Neural crest cell (in vitro differentiated cells): ENCODE data around the gene SS18L1. TPM values are rescaled to one million over a fixed set of nuclear protein-coding genes. Genes with fewer than 3 reads are reported as not detected.

Experiments used
- DNase-seq: peaks from one replicate; pipeline ENCODE4 v3.0.0; 2021; ENCODE audit warnings: low read depth, mixed read lengths, low spot score
- H3K27ac Mint-ChIP-seq: one replicate; pipeline ENCODE4 v1.8.0; 2021; ENCODE audit warnings: mild to moderate bottlenecking, mixed read lengths; ENCODE audit not compliant: unreplicated experiment
- H3K27me3 Mint-ChIP-seq: 2 replicates; pipeline ENCODE4 v1.8.0; 2021; ENCODE audit warnings: low read depth, mild to moderate bottlenecking, mixed read lengths
- H3K36me3 Mint-ChIP-seq: 2 replicates; pipeline ENCODE4 v1.8.0; 2021; ENCODE audit warnings: low read depth, mild to moderate bottlenecking, mixed read lengths
- H3K4me1 Mint-ChIP-seq: 2 replicates; pipeline ENCODE4 v1.8.0; 2021; ENCODE audit warnings: mixed read lengths
- H3K4me3 Mint-ChIP-seq: one replicate; pipeline ENCODE4 v1.8.0; 2021; ENCODE audit warnings: mild to moderate bottlenecking, mixed read lengths
- H3K9me3 Mint-ChIP-seq: 2 replicates; pipeline ENCODE4 v1.8.0; 2021; ENCODE audit warnings: mixed read lengths
- CTCF ChIP-seq: fragments of 200-600 bp; sonication (generic); conservative IDR thresholded peaks from 2 replicates; pipeline ENCODE4 v1.5.0; 2021; ENCODE audit warnings: antibody characterized with exemption, mild to moderate bottlenecking
- total RNA-seq: library from RNA; stranded (reverse); gene quantifications from 2 replicates; pipeline ENCODE4 v1.2.1, GENCODE V29; 2021

The SS18L1 gene
- total RNA-seq, 1 donor from 2014 or later = 30.0 TPM

- peaks cover 22% of the 10 kb centered on the region for H3K4me1 Mint-ChIP-seq
- H3K27me3 Mint-ChIP-seq = peaks cover 5% of the 10 kb centered on the region
- peaks cover 29% of the 10 kb centered on the region for H3K36me3 Mint-ChIP-seq
- H3K4me3 Mint-ChIP-seq = peak overlapping the region; percentile 82
- H3K9me3 Mint-ChIP-seq = no peaks in the 10 kb centered on the region
- DNase-seq = no peak
- peak overlapping the region; percentile 64 for H3K27ac Mint-ChIP-seq
- TF ChIP-seq CTCF = no peak
These were observed 5.9 kb upstream of the SS18L1 start for GRCh38 chr20:62137478-62138203.

GRCh38 chr20:62138204-62138543 lies 5.4 kb upstream of the SS18L1 start:
- no peaks in the 10 kb centered on the region for H3K9me3 Mint-ChIP-seq
- H3K4me1 Mint-ChIP-seq = peaks cover 22% of the 10 kb centered on the region
- H3K4me3 Mint-ChIP-seq = peak overlapping the region; percentile 82
- no peak for TF ChIP-seq CTCF
- DNase-seq = no peak
- peaks cover 5% of the 10 kb centered on the region for H3K27me3 Mint-ChIP-seq
- peak overlapping the region; percentile 64 for H3K27ac Mint-ChIP-seq
- peaks cover 29% of the 10 kb centered on the region for H3K36me3 Mint-ChIP-seq

GRCh38 chr20:62138912-62139311 lies 4.7 kb upstream of the SS18L1 start:
- H3K4me3 Mint-ChIP-seq = peak overlapping the region; percentile 51

GRCh38 chr20:62139636-62140035 lies 3.9 kb upstream of the SS18L1 start:
- H3K27me3 Mint-ChIP-seq = peaks cover 5% of the 10 kb centered on the region
- H3K9me3 Mint-ChIP-seq = no peaks in the 10 kb centered on the region
- H3K4me1 Mint-ChIP-seq = peaks cover 26% of the 10 kb centered on the region
- H3K36me3 Mint-ChIP-seq = peaks cover 26% of the 10 kb centered on the region
- H3K27ac Mint-ChIP-seq = no peak overlapping the region
- DNase-seq = no peak
- peak overlapping the region; percentile 98 for H3K4me3 Mint-ChIP-seq
- no peak for TF ChIP-seq CTCF

More at GRCh38 chr20:62138912-62139311, 4.7 kb upstream of the SS18L1 start:
- Mint-ChIP-seq H3K36me3 (peaks cover 29% of the 10 kb centered on the region), H3K9me3 (no peaks in the 10 kb centered on the region), H3K27ac (no peak overlapping the region), H3K27me3 (peaks cover 5% of the 10 kb centered on the region), H3K4me1 (peaks cover 22% of the 10 kb centered on the region)
- no peak for TF ChIP-seq CTCF
- no peak for DNase-seq

- peaks cover 37% of the 10 kb centered on the region for H3K4me1 Mint-ChIP-seq
- H3K27me3 Mint-ChIP-seq = peaks cover 5% of the 10 kb centered on the region
- DNase-seq = no peak
- TF ChIP-seq CTCF = no peak
- peak overlapping the region; percentile 94 for H3K27ac Mint-ChIP-seq
- H3K4me3 Mint-ChIP-seq = peak overlapping the region; percentile 98
- no peaks in the 10 kb centered on the region for H3K9me3 Mint-ChIP-seq
- peaks cover 26% of the 10 kb centered on the region for H3K36me3 Mint-ChIP-seq
These were observed 2.5 kb upstream of the SS18L1 start for GRCh38 chr20:62141043-62141396.
